K562 (cell line): ENCODE measurements around the gene SIRT2. TPM values are rescaled to one million over a fixed set of nuclear protein-coding genes. Genes with fewer than 3 reads are reported as not detected.

Source experiments
- RBFOX2 ChIP-seq: fragments of 200-400 bp; formaldehyde crosslinking; IDR thresholded peaks from 2 replicates; pipeline ENCODE4 v1.6.1; 2017; ENCODE audit warnings: low read depth, mild to moderate bottlenecking, low read length, moderate library complexity
- SIN3B ChIP-seq: fragments of 450-650 bp; IDR thresholded peaks from 2 replicates; pipeline ENCODE4 v1.6.1; 2017; ENCODE audit warnings: low read depth, mild to moderate bottlenecking, moderate library complexity
- ZEB2 ChIP-seq: fragments of 450-650 bp; IDR thresholded peaks from 2 replicates; pipeline ENCODE4 v1.6.1; 2016
- ZNF124 ChIP-seq: sonication (generic); formaldehyde crosslinking; IDR thresholded peaks from 2 replicates; pipeline ENCODE4 v1.8.1; 2022; ENCODE audit warnings: missing genetic modification reagents
- polyA plus RNA-seq, 8 experiments: library from polyadenylated mRNA; depleted of rRNA in 4 of 8; stranded (reverse) in 5 of 8; unstranded in 3 of 8; fragments of >200 nt; fragmentation: Nextera tagmentation in 2 of 8; fragmentation: Illumina TruSeq in 1 of 8; extraction: Ambion mirVana in 2 of 8; extraction: Trizol in 1 of 8; gene quantifications; 2 replicates each; pipeline versions ENCODE4 v1.2.1 to v1.2.3, GENCODE V29; 2011 to 2014; ENCODE audit warnings: inconsistent platforms in 1 of 8, missing spikeins in 1 of 8
- total RNA-seq, 7 experiments: library from RNA; depleted of rRNA in 6 of 7; stranded (reverse); fragments of >200 nt in 6 of 7; fragmentation: Illumina TruSeq in 2 of 7; extraction: Trizol in 2 of 7; gene quantifications; 2 replicates each; pipeline versions ENCODE4 v1.2.1 to v1.2.3, GENCODE V29; 2011 to 2021; ENCODE audit warnings: low replicate concordance in 1 of 7
- TF ChIP-seq, protein P1 (sequence below): sonication (generic); formaldehyde crosslinking; IDR thresholded peaks from 2 replicates; pipeline ENCODE4 v1.8.0; 2023; ENCODE audit warnings: mild to moderate bottlenecking, missing genetic modification reagents
- TF ChIP-seq, protein P2 (sequence below), 2 experiments: fragments of 200-800 bp in 1 of 2; sonication (Bioruptor generic) in 1 of 2; sonication (generic) in 1 of 2; formaldehyde crosslinking in 1 of 2; IDR thresholded peaks in 1 of 2; conservative IDR thresholded peaks in 1 of 2; 2 replicates each; pipeline versions ENCODE4 v1.5.0 to v1.6.1; 2016 to 2020; ENCODE audit warnings: missing compliant biosample characterization in 1 of 2, missing genetic modification characterization in 1 of 2, missing genetic modification reagents in 1 of 2
- TF ChIP-seq, protein P3 (sequence below): fragments of 450-650 bp; IDR thresholded peaks from 2 replicates; pipeline ENCODE4 v1.6.1; 2017; ENCODE audit warnings: mild to moderate bottlenecking, moderate library complexity
- TF ChIP-seq, protein P4 (sequence below): fragments of 250-450 bp; sonication (Bioruptor Pico); IDR thresholded peaks from 2 replicates; pipeline ENCODE4 v1.8.0; 2021; ENCODE audit warnings: moderate library complexity, mild to moderate bottlenecking, inconsistent platforms
- TF ChIP-seq, protein P5 (sequence below): sonication (generic); formaldehyde crosslinking; IDR thresholded peaks from 2 replicates; pipeline ENCODE4 v1.8.0; 2022; ENCODE audit warnings: missing genetic modification reagents, mild to moderate bottlenecking, moderate library complexity, borderline replicate concordance

SIRT2 gene
- total and polyA plus RNA-seq, 9 of the 15 experiments (the other 6 are each of a cell fraction or from before 2014, with no cell fraction given), result 2.3 to 35.2 (median 22.9) TPM

DNA sequence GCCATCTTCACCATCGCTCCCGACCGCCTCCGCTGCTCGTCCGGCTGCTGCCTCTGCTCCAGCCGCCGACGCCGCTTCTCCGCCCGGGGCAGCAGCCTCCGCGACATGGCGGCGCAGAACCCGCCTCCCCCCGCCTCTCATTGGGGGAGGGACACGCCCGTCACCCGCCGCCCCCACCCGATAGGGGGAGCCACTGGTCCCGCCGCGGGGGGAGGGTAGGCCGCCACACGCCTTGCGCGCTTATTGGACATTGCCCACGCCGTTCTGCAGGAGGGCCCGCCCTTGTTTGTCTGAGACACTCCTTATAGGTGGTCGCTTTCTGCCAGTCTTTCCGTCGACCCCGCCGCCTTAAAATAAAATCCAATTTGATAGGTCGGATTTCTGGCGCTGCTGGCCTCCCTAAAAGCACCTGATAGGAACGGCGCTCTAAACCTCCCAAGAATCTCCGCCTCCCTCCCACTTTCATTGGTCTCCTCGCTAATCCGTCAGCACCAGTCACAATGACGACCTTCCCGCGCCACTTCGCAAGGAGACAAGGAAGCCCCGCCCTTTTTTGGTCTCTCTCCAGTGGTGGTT, 49.5 kb downstream of the SIRT2 start, which contains the start of gene HNRNPL (continued):
- TF ChIP-seq, protein P1, sequence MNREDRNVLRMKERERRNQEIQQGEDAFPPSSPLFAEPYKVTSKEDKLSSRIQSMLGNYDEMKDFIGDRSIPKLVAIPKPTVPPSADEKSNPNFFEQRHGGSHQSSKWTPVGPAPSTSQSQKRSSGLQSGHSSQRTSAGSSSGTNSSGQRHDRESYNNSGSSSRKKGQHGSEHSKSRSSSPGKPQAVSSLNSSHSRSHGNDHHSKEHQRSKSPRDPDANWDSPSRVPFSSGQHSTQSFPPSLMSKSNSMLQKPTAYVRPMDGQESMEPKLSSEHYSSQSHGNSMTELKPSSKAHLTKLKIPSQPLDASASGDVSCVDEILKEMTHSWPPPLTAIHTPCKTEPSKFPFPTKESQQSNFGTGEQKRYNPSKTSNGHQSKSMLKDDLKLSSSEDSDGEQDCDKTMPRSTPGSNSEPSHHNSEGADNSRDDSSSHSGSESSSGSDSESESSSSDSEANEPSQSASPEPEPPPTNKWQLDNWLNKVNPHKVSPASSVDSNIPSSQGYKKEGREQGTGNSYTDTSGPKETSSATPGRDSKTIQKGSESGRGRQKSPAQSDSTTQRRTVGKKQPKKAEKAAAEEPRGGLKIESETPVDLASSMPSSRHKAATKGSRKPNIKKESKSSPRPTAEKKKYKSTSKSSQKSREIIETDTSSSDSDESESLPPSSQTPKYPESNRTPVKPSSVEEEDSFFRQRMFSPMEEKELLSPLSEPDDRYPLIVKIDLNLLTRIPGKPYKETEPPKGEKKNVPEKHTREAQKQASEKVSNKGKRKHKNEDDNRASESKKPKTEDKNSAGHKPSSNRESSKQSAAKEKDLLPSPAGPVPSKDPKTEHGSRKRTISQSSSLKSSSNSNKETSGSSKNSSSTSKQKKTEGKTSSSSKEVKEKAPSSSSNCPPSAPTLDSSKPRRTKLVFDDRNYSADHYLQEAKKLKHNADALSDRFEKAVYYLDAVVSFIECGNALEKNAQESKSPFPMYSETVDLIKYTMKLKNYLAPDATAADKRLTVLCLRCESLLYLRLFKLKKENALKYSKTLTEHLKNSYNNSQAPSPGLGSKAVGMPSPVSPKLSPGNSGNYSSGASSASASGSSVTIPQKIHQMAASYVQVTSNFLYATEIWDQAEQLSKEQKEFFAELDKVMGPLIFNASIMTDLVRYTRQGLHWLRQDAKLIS (CRISPR knock-in tag), result no peak
- no peak for TF ChIP-seq ZEB2
- TF ChIP-seq, protein P2, sequence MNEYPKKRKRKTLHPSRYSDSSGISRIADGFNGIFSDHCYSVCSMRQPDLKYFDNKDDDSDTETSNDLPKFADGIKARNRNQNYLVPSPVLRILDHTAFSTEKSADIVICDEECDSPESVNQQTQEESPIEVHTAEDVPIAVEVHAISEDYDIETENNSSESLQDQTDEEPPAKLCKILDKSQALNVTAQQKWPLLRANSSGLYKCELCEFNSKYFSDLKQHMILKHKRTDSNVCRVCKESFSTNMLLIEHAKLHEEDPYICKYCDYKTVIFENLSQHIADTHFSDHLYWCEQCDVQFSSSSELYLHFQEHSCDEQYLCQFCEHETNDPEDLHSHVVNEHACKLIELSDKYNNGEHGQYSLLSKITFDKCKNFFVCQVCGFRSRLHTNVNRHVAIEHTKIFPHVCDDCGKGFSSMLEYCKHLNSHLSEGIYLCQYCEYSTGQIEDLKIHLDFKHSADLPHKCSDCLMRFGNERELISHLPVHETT (CRISPR knock-in tag; conservative IDR thresholded peaks at IDR 0.05 in 1 of 2, IDR thresholded peaks at IDR 0.05 in 1 of 2), result peak in 1 of 2 experiments; percentile 85; a peak in 2 of 4 replicates
- TF ChIP-seq ZNF124 (CRISPR knock-in tag), result no peak
- TF ChIP-seq SIN3B, result peak; percentile 69; the same call in 1 of the 2 replicates
- TF ChIP-seq, protein P3, sequence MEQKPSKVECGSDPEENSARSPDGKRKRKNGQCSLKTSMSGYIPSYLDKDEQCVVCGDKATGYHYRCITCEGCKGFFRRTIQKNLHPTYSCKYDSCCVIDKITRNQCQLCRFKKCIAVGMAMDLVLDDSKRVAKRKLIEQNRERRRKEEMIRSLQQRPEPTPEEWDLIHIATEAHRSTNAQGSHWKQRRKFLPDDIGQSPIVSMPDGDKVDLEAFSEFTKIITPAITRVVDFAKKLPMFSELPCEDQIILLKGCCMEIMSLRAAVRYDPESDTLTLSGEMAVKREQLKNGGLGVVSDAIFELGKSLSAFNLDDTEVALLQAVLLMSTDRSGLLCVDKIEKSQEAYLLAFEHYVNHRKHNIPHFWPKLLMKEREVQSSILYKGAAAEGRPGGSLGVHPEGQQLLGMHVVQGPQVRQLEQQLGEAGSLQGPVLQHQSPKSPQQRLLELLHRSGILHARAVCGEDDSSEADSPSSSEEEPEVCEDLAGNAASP, result no peak
- TF ChIP-seq RBFOX2, result no peak; the same call in 1 of the 2 replicates
- TF ChIP-seq, protein P4, sequence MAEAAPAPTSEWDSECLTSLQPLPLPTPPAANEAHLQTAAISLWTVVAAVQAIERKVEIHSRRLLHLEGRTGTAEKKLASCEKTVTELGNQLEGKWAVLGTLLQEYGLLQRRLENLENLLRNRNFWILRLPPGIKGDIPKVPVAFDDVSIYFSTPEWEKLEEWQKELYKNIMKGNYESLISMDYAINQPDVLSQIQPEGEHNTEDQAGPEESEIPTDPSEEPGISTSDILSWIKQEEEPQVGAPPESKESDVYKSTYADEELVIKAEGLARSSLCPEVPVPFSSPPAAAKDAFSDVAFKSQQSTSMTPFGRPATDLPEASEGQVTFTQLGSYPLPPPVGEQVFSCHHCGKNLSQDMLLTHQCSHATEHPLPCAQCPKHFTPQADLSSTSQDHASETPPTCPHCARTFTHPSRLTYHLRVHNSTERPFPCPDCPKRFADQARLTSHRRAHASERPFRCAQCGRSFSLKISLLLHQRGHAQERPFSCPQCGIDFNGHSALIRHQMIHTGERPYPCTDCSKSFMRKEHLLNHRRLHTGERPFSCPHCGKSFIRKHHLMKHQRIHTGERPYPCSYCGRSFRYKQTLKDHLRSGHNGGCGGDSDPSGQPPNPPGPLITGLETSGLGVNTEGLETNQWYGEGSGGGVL, result no peak
- TF ChIP-seq, protein P5, sequence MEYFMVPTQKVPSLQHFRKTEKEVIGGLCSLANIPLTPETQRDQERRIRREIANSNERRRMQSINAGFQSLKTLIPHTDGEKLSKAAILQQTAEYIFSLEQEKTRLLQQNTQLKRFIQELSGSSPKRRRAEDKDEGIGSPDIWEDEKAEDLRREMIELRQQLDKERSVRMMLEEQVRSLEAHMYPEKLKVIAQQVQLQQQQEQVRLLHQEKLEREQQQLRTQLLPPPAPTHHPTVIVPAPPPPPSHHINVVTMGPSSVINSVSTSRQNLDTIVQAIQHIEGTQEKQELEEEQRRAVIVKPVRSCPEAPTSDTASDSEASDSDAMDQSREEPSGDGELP (CRISPR knock-in tag), result no peak; the same call in 1 of the 2 replicates
